RWPE2 (cell line): ENCODE results near the gene MSMP.
A peak's percentile ranks its signal among the peaks of the same experiment; 100 is the strongest.

ENCODE experiments used
- ATAC-seq: fragments of 200-7000 bp; cut with Tn5 transposase; 3 replicates; pipeline ENCODE4 v1.9.1; 2021; ENCODE audit warnings: low read depth
- DNase-seq: peaks from one replicate; pipeline ENCODE4 v3.0.0-alpha.2; 2020; ENCODE audit warnings: low spot score
- H3K27ac ChIP-seq: fragments of 450-650 bp; 2 replicates; pipeline ENCODE4 v1.5.1; 2017; ENCODE audit warnings: mild to moderate bottlenecking; ENCODE audit not compliant: poor library complexity, severe bottlenecking
- H3K27me3 ChIP-seq: fragments of 250-450 bp; sonication (Bioruptor Pico); 2 replicates; pipeline ENCODE4 v1.5.1; 2021; ENCODE audit warnings: mild to moderate bottlenecking, moderate library complexity; ENCODE audit not compliant: insufficient read depth, poor library complexity, severe bottlenecking
- H3K36me3 ChIP-seq: fragments of 250-450 bp; sonication (Bioruptor Pico); 2 replicates; pipeline ENCODE4 v1.5.1; 2020; ENCODE audit warnings: low read depth, mild to moderate bottlenecking, moderate library complexity
- H3K4me1 ChIP-seq: fragments of 250-450 bp; sonication (Bioruptor Pico); 2 replicates; pipeline ENCODE4 v1.5.1; 2021; ENCODE audit warnings: mild to moderate bottlenecking, moderate library complexity; ENCODE audit not compliant: insufficient read depth, poor library complexity, severe bottlenecking
- H3K4me3 ChIP-seq: fragments of 250-450 bp; sonication (Bioruptor Pico); 2 replicates; pipeline ENCODE4 v1.5.1; 2021; ENCODE audit warnings: mild to moderate bottlenecking, moderate library complexity; ENCODE audit not compliant: severe bottlenecking
- H3K9me3 ChIP-seq: fragments of 250-450 bp; sonication (Bioruptor Pico); 2 replicates; pipeline ENCODE4 v1.5.1; 2021; ENCODE audit warnings: mild to moderate bottlenecking, moderate library complexity; ENCODE audit not compliant: severe bottlenecking
- CTCF ChIP-seq: fragments of 450-650 bp; IDR thresholded peaks from one replicate; pipeline ENCODE4 v1.5.1; 2017; ENCODE audit warnings: mild to moderate bottlenecking, moderate library complexity; ENCODE audit not compliant: poor library complexity, severe bottlenecking

Gene MSMP

DNA sequence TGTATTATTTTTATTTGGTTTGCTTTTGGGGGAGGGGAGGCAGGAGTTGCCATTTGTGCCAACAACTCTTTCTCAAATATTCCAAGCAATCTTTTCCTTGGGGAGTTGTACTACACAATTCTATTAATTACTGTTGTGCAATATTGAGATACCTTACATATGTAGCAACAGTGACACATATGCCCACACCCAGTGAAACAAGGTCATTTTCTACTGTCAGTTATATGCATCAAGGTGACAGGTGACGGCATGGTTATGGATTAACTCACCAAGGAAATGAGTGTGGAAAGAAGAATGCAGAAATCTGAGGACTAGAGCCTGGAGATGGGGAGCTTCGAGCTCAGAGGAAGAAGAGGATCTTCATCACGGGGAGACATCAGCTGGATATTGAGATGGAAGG lies 17.9 kb upstream of the MSMP start:
- TF ChIP-seq CTCF, result no peak
- Histone ChIP-seq H3K9me3 (no peaks in the 10 kb centered on the region), H3K4me1 (peaks cover 16% of the 10 kb centered on the region), H3K36me3 (no peaks in the 10 kb centered on the region), H3K27ac (peak overlapping the region; percentile 58), H3K4me3 (no peak overlapping the region), H3K27me3 (no peaks in the 10 kb centered on the region)
- DNase-seq, result no peak
- ATAC-seq, result peak; percentile 85

- H3K9me3 ChIP-seq, result no peaks in the 10 kb centered on the region
- H3K4me1 ChIP-seq, result peaks cover 16% of the 10 kb centered on the region
- no peak overlapping the region for H3K4me3 ChIP-seq
- no peak for TF ChIP-seq CTCF
- DNase-seq, result no peak
- no peaks in the 10 kb centered on the region for H3K36me3 ChIP-seq
- peak; percentile 47; the same call in 2 of the 3 replicates for ATAC-seq
- no peaks in the 10 kb centered on the region for H3K27me3 ChIP-seq
- peak overlapping the region; percentile 58 for H3K27ac ChIP-seq
These were observed 17.5 kb upstream of the MSMP start for GRCh38 chr9:35771534-35771933.

- DNase-seq (no peak), ATAC-seq (no peak)
- Histone ChIP-seq H3K27ac (peak overlapping the region; percentile 58), H3K36me3 (no peaks in the 10 kb centered on the region), H3K9me3 (no peaks in the 10 kb centered on the region), H3K4me1 (peaks cover 16% of the 10 kb centered on the region), H3K27me3 (no peaks in the 10 kb centered on the region), H3K4me3 (no peak overlapping the region)
- no peak for TF ChIP-seq CTCF
These were observed 17.0 kb upstream of the MSMP start for GRCh38 chr9:35771075-35771433.

DNA sequence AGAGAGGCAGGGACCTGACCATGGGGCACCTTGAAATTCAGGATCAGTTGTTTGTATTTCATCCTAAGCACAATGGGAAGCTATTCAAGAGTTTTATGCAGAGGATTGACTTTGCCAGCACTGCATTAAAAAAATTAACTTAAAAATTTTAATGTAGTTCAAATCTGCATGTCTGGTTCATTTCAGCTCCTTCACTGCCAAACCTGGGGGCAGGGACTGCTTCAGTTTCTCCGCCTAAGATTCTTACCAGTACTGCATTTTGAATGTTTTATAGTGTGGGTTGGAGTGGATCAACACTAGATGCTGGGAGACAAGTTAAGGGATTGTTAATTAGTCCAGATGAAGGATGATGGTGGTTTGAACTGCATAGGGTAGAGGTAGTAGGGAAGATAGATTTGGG lies 15.7 kb upstream of the MSMP start:
- no peak overlapping the region for H3K4me3 ChIP-seq
- ATAC-seq, result no peak
- no peaks in the 10 kb centered on the region for H3K27me3 ChIP-seq
- no peak for DNase-seq
- H3K27ac ChIP-seq, result no peak overlapping the region
- H3K9me3 ChIP-seq, result no peaks in the 10 kb centered on the region
- H3K36me3 ChIP-seq, result no peaks in the 10 kb centered on the region
- TF ChIP-seq CTCF, result no peak
- H3K4me1 ChIP-seq, result peaks cover 16% of the 10 kb centered on the region

DNA sequence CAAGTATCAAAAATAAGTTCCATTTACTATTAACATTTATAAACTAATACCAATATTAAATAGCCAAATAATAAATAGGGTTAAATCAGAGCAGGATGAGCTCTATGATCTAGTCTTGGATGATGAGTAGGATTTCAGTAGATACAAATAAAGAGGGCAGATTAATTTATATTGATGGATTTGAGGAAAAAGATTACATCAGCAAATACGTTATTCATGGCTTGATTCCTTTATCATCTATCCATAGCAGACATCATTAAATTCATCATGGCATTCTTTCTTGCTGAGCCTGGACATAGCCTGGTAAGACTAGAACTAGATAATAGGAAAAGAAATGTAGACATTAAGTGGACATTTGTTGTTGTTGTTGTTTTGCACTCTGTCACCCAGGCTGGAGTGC lies 13.4 kb upstream of the MSMP start:
- no peak overlapping the region for H3K4me3 ChIP-seq
- no peaks in the 10 kb centered on the region for H3K9me3 ChIP-seq
- H3K36me3 ChIP-seq, result no peaks in the 10 kb centered on the region
- peaks cover 16% of the 10 kb centered on the region for H3K4me1 ChIP-seq
- no peak for ATAC-seq
- no peaks in the 10 kb centered on the region for H3K27me3 ChIP-seq
- TF ChIP-seq CTCF, result no peak
- H3K27ac ChIP-seq, result no peak overlapping the region
- no peak for DNase-seq
